OCI-LY1 (cell line): Measurements from ENCODE around the gene COL26A1.

Experiments used
- H2AFZ ChIP-seq: fragments of 200-600 bp; sonication (generic), shearing (Covaris generic); 2 replicates; pipeline ENCODE4 v1.6.0; 2014; ENCODE audit warnings: antibody characterized with exemption, mild to moderate bottlenecking, low read length
- H3F3A ChIP-seq: fragments of 200-600 bp; sonication (generic), shearing (Covaris generic); 2 replicates; pipeline ENCODE4 v1.6.0; 2014; ENCODE audit warnings: mild to moderate bottlenecking, antibody characterized with exemption, low read length, moderate library complexity; ENCODE audit not compliant: insufficient read depth
- H3K27ac ChIP-seq: fragments of 200-600 bp; sonication (generic); 2 replicates; pipeline ENCODE4 v1.5.1; 2014; ENCODE audit warnings: low read length, mixed run types, mild to moderate bottlenecking, low read depth; ENCODE audit not compliant: poor library complexity, severe bottlenecking
- H3K27me3 ChIP-seq: fragments of 200-600 bp; sonication (generic); 2 replicates; pipeline ENCODE4 v1.6.0; 2014; ENCODE audit warnings: antibody characterized with exemption, mild to moderate bottlenecking, low read length, moderate library complexity; ENCODE audit not compliant: insufficient read depth
- H3K36me3 ChIP-seq: fragments of 200-600 bp; sonication (generic); 2 replicates; pipeline ENCODE4 v1.6.1; 2014; ENCODE audit warnings: mild to moderate bottlenecking, antibody characterized with exemption, low read length, moderate library complexity, mixed read lengths; ENCODE audit not compliant: insufficient read depth
- H3K4me1 ChIP-seq: fragments of 200-600 bp; sonication (generic); 2 replicates; pipeline ENCODE4 v1.5.1; 2014; ENCODE audit warnings: mild to moderate bottlenecking, low read length, moderate library complexity; ENCODE audit not compliant: insufficient read depth, severe bottlenecking
- H3K4me2 ChIP-seq: fragments of 200-600 bp; sonication (generic), shearing (Covaris generic); 2 replicates; pipeline ENCODE4 v1.6.1; 2014; ENCODE audit warnings: low read length
- H3K4me3 ChIP-seq: fragments of 200-600 bp; sonication (generic); 2 replicates; pipeline ENCODE4 v1.5.1; 2014; ENCODE audit warnings: low read length, low read depth, mild to moderate bottlenecking, mixed read lengths; ENCODE audit not compliant: poor library complexity, severe bottlenecking
- H3K79me2 ChIP-seq: fragments of 200-600 bp; shearing (Covaris generic); 2 replicates; pipeline ENCODE4 v1.6.1; 2016; ENCODE audit warnings: mixed run types, low read length, mixed read lengths; ENCODE audit not compliant: insufficient read depth
- H3K9ac ChIP-seq: fragments of 200-600 bp; sonication (generic), shearing (Covaris generic); 2 replicates; pipeline ENCODE4 v1.6.1; 2014; ENCODE audit warnings: mild to moderate bottlenecking, low read length, mixed read lengths
- H3K9me2 ChIP-seq: fragments of 200-600 bp; sonication (generic), shearing (Covaris generic); 2 replicates; pipeline ENCODE4 v1.6.1; 2014; ENCODE audit warnings: low read depth, mild to moderate bottlenecking, low read length, mixed read lengths
- H3K9me3 ChIP-seq: fragments of 200-600 bp; shearing (Covaris generic); 2 replicates; pipeline ENCODE4 v1.6.1; 2014; ENCODE audit warnings: low read length, mixed read lengths
- H4K20me1 ChIP-seq: fragments of 200-600 bp; sonication (generic), shearing (Covaris generic); 2 replicates; pipeline ENCODE4 v1.6.0; 2016; ENCODE audit warnings: mild to moderate bottlenecking, low read length; ENCODE audit not compliant: insufficient read depth
- CTCF ChIP-seq: fragments of 200-600 bp; sonication (generic), shearing (Covaris generic); IDR thresholded peaks from 2 replicates; pipeline ENCODE4 v1.5.1; 2017; ENCODE audit warnings: mild to moderate bottlenecking, antibody characterized with exemption, low read length, moderate library complexity, mixed read lengths
- EZH2 ChIP-seq: fragments of 200-600 bp; sonication (generic), shearing (Covaris generic); IDR thresholded peaks from 2 replicates; pipeline ENCODE4 v1.8.0; 2017; ENCODE audit warnings: borderline replicate concordance, mixed run types, mild to moderate bottlenecking, antibody characterized with exemption, low read length, moderate library complexity, mixed read lengths

Gene COL26A1

GRCh38 chr7:101398396-101399289 lies 36.0 kb downstream of the COL26A1 start:
- no peaks in the 10 kb centered on the region for H3K4me1 ChIP-seq
- no peak overlapping the region for H3K27ac ChIP-seq
- no peaks in the 10 kb centered on the region for H3F3A ChIP-seq
- H3K36me3 ChIP-seq, result no peaks in the 10 kb centered on the region
- H3K9me3 ChIP-seq, result no peaks in the 10 kb centered on the region
- no peak overlapping the region for H3K4me3 ChIP-seq
- H3K9ac ChIP-seq, result no peak overlapping the region
- no peaks in the 10 kb centered on the region for H3K9me2 ChIP-seq
- no peaks in the 10 kb centered on the region for H4K20me1 ChIP-seq
- no peak overlapping the region for H3K4me2 ChIP-seq
- H3K79me2 ChIP-seq, result no peaks in the 10 kb centered on the region
- no peak for TF ChIP-seq CTCF
- no peak for TF ChIP-seq EZH2
- H2AFZ ChIP-seq, result no peak overlapping the region
- peaks cover 7% of the 10 kb centered on the region; the same call in 1 of the 2 replicates for H3K27me3 ChIP-seq

- H3K36me3 ChIP-seq, result no peaks in the 10 kb centered on the region
- no peaks in the 10 kb centered on the region for H3F3A ChIP-seq
- H3K27me3 ChIP-seq, result peaks cover 7% of the 10 kb centered on the region; the same call in 1 of the 2 replicates
- no peak for TF ChIP-seq CTCF
- no peak for TF ChIP-seq EZH2
- no peak overlapping the region for H2AFZ ChIP-seq
- H3K79me2 ChIP-seq, result no peaks in the 10 kb centered on the region
- H3K4me3 ChIP-seq, result no peak overlapping the region
- no peak overlapping the region for H3K4me2 ChIP-seq
- H3K9me3 ChIP-seq, result no peaks in the 10 kb centered on the region
- H4K20me1 ChIP-seq, result no peaks in the 10 kb centered on the region
- no peak overlapping the region for H3K9ac ChIP-seq
- no peak overlapping the region for H3K27ac ChIP-seq
- no peaks in the 10 kb centered on the region for H3K9me2 ChIP-seq
- H3K4me1 ChIP-seq, result no peaks in the 10 kb centered on the region
These were observed 37.1 kb downstream of the COL26A1 start for GRCh38 chr7:101399759-101400158.

GRCh38 chr7:101400751-101401150 lies 38.1 kb downstream of the COL26A1 start:
- Histone ChIP-seq H3K27ac (no peak overlapping the region), H3K4me3 (no peak overlapping the region), H3K4me1 (no peaks in the 10 kb centered on the region), H3K79me2 (no peaks in the 10 kb centered on the region), H3K27me3 (peaks cover under 1% of the 10 kb centered on the region; the same call in 1 of the 2 replicates), H2AFZ (no peak overlapping the region), H3K9ac (no peak overlapping the region), H4K20me1 (no peaks in the 10 kb centered on the region), H3K36me3 (no peaks in the 10 kb centered on the region), H3K9me2 (no peaks in the 10 kb centered on the region), H3K9me3 (no peaks in the 10 kb centered on the region), H3F3A (no peaks in the 10 kb centered on the region), H3K4me2 (no peak overlapping the region)
- TF ChIP-seq CTCF (no peak), EZH2 (no peak)
